GM19023 (cell line): ENCODE results near the gene NT5DC1.

ENCODE experiments used
- ATAC-seq: cut with Tn5 transposase; IDR thresholded peaks from one replicate; pipeline ENCODE4 v1.9.1; 2021; ENCODE audit warnings: mild to moderate bottlenecking, moderate library complexity; ENCODE audit not compliant: unreplicated experiment

The NT5DC1 gene

DNA sequence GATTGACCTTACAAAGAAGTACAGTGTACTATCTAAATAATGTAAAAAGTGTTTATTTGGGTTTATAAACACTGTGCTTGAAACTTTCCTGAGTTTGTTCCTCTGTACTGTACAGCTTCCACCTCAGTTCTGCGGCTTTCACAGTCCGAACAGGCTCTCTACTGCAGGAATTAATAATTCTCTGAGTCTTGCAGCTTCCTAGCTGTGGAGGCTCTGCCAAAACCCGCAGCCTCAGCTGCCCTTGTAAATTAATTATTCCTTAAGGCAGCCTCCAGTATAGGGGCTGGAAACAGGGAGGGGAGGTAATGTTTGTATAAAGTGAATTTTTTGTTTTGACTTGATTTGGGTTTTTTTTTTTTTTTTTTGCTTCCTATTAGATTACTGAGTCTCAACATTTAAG is 134.0 kb downstream of the NT5DC1 start:
- no peak for ATAC-seq

DNA sequence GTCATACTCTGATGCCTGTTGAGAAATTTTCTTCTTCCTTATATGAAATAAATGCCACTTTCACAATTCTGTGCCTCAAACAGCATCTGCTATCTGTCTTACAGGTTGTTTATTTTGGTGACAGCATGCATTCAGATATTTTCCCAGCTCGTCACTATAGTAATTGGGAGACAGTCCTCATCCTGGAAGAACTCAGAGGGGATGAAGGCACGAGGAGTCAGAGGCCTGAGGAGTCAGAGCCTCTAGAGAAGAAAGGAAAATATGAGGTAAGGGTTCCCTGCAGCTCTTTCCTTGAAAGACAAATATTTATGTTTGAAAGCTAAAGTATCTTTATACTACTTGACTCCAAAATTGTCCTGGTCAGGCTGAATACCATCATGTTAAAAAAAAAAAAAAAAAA is 137.4 kb downstream of the NT5DC1 start:
- no peak for ATAC-seq

DNA sequence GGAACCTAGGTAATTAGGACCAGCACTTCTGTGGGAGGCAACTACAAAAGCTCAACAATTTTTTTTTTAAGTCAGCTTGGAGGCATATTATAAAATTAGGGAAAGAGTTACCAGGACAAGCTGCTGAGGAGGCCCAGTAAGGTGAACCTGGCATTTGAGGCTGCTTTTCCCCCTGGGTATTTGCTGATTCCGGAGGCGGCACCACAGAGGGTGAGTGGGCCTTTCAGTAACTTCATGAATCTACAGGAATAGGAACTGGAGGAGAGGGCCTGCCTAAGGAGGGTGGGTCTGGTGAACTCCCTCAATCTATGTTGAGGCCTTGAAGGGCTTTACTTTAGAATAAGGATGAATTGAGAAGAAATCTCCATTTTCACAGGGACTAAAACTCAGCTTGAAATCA is 138.6 kb downstream of the NT5DC1 start:
- ATAC-seq, result no peak

DNA sequence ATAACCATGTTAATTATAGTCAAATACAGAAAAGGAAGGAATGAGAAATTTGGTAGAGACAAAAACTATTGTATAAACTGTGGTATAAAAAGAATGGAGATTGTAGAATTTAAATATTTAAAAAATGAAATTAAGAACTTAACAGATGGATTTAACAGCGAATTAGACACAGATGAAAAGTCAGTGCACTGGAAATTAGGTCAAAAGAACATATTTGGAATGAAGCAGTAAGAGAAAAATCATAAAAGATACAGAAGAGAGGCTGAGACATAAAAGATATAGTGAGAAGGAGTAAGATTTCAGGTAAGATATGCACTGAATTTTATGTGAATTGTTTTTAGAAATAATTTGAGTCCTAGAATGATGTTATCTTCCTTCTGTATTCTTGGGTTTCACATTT is 139.2 kb downstream of the NT5DC1 start:
- ATAC-seq, result no peak

DNA sequence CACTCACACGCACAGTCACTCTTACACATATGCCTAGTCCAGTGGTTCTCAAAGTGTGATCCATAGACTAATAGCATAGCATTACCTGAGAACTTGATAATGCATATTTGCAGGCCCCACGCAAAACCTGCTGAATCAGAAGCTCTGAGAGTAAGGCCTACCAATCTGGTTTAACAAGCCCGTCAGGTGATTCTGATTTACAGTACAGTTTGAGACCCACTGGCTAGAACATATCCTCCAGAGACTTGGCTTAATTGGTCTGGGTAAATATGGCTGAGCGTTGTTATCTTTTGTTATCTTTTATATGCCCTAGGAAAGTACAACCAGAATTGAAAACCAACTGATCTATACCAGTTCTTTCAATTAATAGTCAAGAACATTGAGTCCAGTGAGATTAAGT is 143.6 kb downstream of the NT5DC1 start:
- no peak for ATAC-seq

DNA sequence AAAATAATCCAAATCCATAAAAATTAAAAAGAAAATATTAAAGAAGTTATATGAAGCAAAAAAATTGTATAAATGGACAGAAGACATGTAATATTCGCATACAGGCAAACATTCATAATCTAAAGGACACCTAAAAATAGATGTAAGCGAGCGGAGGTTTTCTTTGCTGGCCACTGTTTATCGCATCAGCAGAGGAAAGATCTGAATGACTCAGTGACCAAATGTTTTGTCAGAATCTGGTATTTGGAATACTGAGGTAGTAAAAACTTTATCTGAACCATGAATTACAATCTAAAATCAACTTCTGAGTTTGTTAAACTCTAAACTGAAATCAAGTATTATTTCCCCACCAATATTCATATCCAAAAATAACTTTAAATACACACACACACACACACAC is 145.4 kb downstream of the NT5DC1 start:
- ATAC-seq, result no peak

DNA sequence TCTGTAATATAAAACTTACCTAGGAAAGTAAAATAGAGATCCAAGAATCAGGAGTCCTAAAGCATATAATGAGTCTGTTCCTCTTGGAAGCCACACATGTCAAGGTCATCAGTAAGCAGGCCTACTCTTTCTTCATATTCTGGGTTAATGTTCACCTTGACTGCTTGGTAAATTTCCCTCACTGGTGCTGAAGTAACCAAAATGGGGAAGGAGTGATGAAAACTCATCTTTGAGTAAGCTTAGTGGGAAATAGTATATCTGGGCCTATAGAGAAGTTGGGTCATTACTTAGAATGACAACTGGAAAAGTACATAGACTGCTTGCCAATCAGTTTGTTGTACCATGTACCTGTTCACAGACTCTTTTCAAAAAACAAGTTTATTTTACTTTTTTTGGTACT is 146.6 kb downstream of the NT5DC1 start:
- no peak for ATAC-seq

DNA sequence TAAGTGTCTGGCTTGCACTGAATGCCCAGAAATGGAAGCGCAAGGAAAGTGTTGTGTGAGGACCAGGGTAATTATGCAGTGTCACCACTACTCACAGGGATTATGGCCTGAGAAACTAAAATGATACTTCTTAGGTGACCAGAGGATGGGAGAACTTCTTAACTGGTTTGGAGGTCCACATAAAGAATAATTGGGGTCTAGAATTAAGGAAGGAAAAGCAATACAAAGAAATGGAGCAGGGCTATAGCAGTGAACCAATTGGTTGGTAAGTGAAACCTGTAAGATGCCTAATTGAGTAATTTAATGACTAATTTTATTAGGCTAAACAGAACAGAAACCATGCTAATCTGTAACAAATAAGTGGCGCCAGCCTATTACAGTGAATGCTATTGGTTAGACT is 147.9 kb downstream of the NT5DC1 start:
- no peak for ATAC-seq

DNA sequence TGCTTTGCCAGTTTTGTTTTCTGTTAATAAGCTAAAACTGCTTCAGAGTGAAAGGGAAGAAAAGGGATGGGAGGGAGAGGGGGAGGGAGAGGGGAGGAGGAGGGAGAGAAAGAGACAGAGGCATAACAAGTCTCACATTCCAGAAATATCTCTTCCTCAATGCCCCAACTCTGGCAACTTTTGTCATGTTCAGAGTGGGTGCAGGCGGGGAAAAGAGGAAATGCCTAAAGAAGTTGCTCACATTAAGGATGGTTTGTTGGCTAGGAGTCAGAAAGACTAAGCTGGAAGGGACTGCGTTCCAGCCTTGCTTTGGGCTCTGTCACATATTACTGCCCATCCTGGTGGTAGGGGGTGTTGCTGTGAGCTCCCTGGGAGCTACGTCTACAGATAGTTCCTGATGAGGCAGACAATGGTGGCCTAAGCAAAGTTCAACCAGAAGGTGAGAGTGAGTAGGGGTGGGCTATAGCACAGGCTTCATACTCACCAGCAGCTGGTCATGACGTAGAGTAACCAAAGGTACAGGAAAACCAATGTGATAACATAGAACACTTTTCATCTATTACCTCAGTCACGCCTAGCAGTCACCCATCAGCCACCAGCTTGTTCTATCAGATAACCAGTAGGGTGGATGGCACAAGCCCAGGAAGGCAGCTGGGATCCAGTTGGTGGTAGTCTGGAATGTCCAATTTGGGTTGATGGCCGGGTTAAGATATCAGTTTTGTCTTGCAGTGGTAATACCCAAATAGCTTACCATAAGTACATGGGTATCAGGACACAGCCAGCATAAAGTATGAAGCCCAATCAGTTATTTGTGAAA is 151.1 kb downstream of the NT5DC1 start:
- no peak for ATAC-seq

DNA sequence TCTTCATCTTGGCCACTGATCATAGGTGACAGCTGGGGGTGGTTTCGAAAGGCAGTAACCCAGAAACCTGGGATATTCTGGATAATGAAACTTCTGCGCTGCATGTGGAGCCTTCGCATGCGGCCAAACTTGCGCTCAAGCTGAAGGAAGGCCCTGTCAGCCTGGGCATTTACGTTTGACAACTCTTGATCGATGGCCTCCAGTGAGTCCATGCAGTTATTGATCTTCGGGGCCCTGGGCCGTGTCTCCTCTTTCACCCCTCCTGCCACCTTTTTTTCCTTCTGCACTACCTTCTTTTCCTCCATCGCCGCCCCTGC is 152.5 kb downstream of the NT5DC1 start:
- ATAC-seq, result no peak

DNA sequence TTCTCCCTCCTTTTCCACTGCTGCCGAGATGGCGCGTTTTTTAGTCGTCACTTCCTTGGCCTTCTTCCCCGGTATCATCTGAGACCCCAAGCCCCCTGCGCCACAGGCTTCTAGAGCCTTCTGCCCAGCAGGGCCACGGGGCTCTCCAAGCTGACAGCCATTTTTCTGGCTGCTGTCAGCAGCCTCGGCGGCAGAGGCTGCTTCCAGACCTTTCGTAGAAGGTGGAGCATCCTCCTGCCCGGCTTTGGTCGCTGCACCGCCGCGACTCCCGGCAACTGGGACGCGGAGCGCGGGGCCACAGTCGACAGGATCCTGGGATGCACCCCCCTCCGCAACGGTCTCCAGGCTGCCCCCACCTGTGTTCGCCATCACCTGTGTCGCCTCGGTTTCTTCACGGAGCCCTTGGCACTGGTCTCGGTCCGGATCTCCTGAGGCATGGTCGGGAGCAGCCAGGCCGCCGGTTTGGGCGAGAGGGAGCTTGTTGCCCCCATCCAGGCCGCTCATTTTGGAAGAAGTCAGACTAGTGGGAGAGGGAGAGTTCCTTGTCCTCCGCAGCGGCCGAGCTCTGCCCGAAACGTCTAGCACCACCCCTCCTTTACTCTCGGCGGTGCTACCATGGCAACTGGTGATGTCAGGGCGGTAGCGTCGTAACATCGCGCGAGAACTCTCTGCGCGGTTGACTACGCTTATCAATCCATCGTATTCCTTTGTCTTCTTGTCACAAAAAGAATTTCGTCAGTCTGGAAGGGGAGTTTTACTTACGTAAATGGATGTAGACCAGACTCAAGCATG is 153.0 kb downstream of the NT5DC1 start, which contains the start of gene TSPYL4:
TSPYL4 (minus strand) TSS at position 571 of the 792 bp plus-strand sequence; CDS start at position 504, 67 bp downstream.
- peak; percentile 100 for ATAC-seq

DNA sequence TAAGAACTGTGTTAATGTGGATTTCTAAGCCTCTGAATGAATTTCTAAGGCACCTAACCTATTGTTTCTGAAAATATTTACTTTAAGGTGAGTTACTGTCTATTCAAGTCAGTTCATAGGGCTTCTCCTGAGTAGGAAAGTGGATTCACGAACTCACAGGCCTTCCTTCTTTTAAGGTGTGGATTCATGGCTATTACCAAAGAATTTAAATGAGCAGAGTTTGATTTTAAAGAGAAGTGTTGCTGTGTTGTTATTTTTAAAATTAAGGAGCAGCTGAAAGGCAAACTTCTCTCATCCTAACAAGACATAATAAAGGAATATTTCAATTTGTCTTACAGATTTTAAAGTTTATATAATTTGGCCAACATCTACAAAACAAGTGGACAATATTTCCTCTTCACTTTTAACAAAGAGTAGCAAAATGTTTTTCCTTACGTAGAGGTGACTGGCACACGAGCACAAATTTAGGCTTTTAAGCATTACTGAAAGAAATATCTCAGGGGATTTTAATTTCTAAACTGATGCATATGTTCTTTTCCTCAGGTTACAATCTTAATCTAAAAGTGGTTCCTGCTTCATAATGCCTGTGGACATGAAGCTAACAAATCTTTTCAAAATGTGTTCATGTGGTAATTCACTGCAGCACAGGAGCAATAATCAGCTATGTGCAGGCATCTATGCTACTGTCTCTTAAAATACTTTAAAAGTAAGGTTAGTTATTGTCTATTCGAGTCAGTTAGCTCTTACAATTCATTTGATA is 153.8 kb downstream of the NT5DC1 start:
- ATAC-seq, result peak; percentile 19

DNA sequence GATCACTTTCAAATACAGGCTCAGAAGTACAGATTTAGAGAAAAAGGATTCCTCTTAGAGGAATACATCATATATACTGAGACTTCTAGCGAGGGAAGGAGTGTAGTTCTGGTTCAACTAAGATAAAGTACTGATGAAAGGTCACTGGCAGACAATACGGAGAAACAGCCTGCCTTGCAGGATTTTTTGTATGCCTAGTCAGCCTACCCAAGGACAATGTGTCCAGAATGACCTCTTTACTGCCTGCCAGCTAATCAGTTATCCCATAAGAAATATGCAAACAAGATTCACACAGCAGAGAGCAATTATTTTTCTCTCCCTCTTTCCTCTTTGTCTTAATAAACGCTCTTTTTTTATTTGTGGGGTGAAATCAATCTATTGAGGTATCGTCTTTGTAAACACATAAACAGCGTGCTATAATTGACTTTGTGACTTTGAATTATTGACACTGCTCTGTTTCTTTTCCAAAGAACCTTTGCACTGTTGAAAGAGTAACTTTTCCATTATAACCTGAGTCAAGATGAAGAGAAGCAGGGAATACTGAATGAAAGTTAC is 154.7 kb downstream of the NT5DC1 start:
- ATAC-seq, result no peak

DNA sequence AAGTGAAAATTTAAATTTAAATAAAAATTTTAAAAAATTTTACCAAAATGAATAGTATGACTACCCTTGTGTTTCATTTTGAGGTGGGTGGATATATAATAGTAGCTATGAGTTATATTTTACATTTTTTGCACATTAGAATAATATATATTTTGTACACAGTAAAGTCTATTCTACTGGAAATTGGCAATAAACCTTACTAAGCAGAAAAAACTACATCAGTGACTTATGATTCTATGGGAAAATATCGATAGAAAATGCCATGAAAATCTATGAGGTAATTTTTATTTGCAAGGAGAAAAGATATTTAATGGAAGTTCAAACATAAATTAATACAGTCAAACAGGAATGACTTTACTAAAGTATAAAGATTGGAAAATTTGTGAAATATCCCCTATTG is 156.0 kb downstream of the NT5DC1 start:
- no peak for ATAC-seq

DNA sequence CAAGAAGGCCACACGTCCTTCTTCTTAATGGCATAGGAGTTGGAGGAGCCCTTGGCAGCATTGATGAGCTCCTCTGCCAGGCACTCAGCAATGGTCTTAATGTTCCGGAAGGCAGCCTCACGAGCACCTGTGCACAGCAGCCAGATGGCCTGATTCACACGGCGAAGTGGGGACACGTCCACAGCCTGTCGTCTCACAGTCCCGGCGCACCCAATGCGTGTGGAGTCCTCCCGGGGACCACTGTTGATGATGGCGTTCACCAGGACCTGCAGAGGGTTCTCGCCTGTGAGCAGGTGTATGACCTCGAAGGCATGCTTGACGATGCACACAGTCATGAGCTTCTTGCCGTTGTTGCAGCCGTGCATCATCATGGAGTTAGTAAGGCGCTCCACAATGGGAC is 157.9 kb downstream of the NT5DC1 start:
- no peak for ATAC-seq

DNA sequence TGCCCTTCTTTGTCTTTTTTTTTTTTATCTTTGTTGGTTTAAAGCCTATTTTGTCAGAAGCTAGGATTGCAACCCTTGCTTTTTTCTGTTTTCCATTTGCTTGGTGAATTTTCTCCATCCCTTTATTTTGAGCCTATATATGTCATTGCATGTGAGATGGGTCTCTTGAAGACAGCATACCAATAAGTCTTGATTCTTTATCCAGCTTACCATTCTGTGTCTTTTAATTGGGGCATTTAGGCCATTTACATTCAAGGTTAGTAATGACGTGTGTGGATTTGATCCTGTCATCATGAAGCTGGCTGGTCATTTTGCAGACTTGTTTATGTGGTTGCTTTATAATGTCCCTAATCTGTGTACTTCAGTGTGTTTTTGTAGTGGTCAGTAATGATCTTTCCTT is 162.7 kb downstream of the NT5DC1 start:
- ATAC-seq, result no peak

DNA sequence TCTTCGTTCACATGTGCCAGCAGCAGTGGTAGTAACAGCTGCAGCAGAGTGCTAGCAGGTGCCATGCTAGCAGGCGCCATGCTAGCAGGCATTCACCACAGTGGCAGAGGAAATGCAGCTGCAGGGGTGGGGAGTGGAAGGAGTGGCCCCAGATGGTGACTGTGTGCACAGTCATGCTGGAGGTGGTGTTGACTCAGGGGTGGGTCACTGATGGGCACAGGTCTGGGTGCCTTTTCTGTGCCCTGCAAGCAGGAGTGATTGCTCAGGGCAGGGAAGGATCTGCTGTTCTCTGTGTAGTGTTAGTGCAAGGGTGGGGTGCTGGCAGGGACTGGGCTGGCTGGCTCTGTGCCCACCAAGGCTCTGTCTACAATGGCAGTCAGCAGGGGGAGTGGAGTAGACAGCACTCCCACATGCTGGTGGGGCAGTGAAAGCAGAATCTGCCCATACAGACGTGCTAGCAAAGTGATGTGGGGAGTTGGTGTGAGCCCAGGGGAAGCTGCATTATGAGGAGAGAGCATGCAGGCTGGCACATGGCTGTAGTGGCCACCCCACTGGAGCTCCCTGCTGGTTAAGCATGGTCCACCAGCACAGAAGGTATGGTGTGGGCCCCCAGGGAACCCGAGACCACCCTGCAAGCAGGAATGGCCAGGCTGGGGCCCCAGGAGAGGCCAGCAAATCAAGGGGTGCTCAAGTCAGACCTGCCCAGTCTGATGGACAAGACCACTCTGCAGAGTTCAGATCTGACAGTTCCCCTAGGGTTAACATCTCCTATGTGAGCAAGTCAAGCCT is 164.6 kb downstream of the NT5DC1 start:
- no peak for ATAC-seq

DNA sequence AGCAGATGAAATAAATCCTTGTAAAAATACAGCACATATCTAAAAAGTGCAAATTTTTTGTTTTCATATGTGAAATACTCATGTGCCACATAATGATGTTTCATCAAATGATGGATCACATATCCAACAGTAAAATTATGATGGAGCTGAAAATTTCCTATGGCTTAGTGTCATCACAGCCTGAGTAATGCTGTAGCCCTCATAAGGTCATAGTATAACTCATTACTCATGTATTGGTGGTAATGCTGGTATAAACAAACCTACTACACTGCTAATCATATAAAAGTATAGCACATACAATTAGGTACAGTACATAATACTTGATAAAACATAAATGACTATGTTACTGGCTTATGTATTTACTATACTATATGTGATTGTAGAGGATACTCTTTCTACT is 166.2 kb downstream of the NT5DC1 start:
- ATAC-seq, result no peak

DNA sequence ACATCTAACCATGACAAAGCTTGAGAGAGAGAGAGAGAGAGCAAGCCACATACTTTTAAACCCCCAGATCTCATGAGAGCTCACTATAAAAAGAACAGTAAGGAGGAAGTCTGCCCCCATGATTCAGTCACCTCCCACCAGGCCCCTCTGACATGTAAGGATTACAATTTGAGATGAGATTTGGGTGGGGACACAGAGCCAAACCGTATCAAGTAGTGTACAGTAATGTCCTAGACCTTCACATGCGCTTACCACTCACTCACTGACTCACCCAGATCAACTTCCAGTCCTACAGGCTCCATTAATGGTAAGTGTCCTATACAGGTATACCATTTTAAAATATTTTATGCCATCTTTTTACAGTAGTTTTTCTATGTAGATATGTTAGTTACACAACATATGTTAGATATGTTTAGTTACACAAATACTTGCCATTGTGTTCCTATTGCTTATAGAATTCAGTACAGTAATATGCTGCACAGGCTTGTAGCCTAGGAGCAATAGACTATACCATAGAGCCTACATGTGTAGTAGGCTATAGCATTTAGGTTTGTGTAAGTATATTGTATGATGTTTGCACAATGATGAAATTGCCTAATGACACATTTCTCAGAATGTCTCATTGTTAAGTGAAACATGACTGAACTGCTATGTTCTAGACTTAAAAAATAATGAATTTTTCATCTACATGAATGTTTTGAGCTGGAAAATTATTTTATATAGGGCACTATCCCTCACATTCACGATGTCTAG is 167.4 kb downstream of the NT5DC1 start:
- no peak for ATAC-seq
